RWPE2 (cell line): ENCODE data around the gene CYP4F3.

Experiments
- ATAC-seq: fragments of 200-7000 bp; cut with Tn5 transposase; 3 replicates; pipeline ENCODE4 v1.9.1; 2021; ENCODE audit warnings: low read depth
- DNase-seq: peaks from one replicate; pipeline ENCODE4 v3.0.0-alpha.2; 2020; ENCODE audit warnings: low spot score
- H3K27ac ChIP-seq: fragments of 450-650 bp; 2 replicates; pipeline ENCODE4 v1.5.1; 2017; ENCODE audit warnings: mild to moderate bottlenecking; ENCODE audit not compliant: poor library complexity, severe bottlenecking
- H3K27me3 ChIP-seq: fragments of 250-450 bp; sonication (Bioruptor Pico); 2 replicates; pipeline ENCODE4 v1.5.1; 2021; ENCODE audit warnings: mild to moderate bottlenecking, moderate library complexity; ENCODE audit not compliant: insufficient read depth, poor library complexity, severe bottlenecking
- H3K36me3 ChIP-seq: fragments of 250-450 bp; sonication (Bioruptor Pico); 2 replicates; pipeline ENCODE4 v1.5.1; 2020; ENCODE audit warnings: low read depth, mild to moderate bottlenecking, moderate library complexity
- H3K4me1 ChIP-seq: fragments of 250-450 bp; sonication (Bioruptor Pico); 2 replicates; pipeline ENCODE4 v1.5.1; 2021; ENCODE audit warnings: mild to moderate bottlenecking, moderate library complexity; ENCODE audit not compliant: insufficient read depth, poor library complexity, severe bottlenecking
- H3K4me3 ChIP-seq: fragments of 250-450 bp; sonication (Bioruptor Pico); 2 replicates; pipeline ENCODE4 v1.5.1; 2021; ENCODE audit warnings: mild to moderate bottlenecking, moderate library complexity; ENCODE audit not compliant: severe bottlenecking
- H3K9me3 ChIP-seq: fragments of 250-450 bp; sonication (Bioruptor Pico); 2 replicates; pipeline ENCODE4 v1.5.1; 2021; ENCODE audit warnings: mild to moderate bottlenecking, moderate library complexity; ENCODE audit not compliant: severe bottlenecking
- CTCF ChIP-seq: fragments of 450-650 bp; IDR thresholded peaks from one replicate; pipeline ENCODE4 v1.5.1; 2017; ENCODE audit warnings: mild to moderate bottlenecking, moderate library complexity; ENCODE audit not compliant: poor library complexity, severe bottlenecking

CYP4F3 gene

GRCh38 chr19:15633082-15633835 lies 7.4 kb upstream of the CYP4F3 start:
- H3K9me3 ChIP-seq, result no peaks in the 10 kb centered on the region
- no peak for DNase-seq

GRCh38 chr19:15634105-15634504 lies 6.6 kb upstream of the CYP4F3 start:
- no peak for TF ChIP-seq CTCF

More at GRCh38 chr19:15633082-15633835, 7.4 kb upstream of the CYP4F3 start:
- no peak for TF ChIP-seq CTCF
- no peak for ATAC-seq
- no peaks in the 10 kb centered on the region for H3K27me3 ChIP-seq
- no peak overlapping the region for H3K4me3 ChIP-seq
- H3K4me1 ChIP-seq, result no peaks in the 10 kb centered on the region
- H3K36me3 ChIP-seq, result no peaks in the 10 kb centered on the region
- no peak overlapping the region for H3K27ac ChIP-seq

GRCh38 chr19:15635016-15635805 lies 5.5 kb upstream of the CYP4F3 start:
- TF ChIP-seq CTCF, result no peak
- Histone ChIP-seq H3K27me3 (no peaks in the 10 kb centered on the region), H3K27ac (no peak overlapping the region), H3K4me1 (peaks cover under 1% of the 10 kb centered on the region), H3K9me3 (no peaks in the 10 kb centered on the region), H3K36me3 (no peaks in the 10 kb centered on the region), H3K4me3 (no peak overlapping the region)
- ATAC-seq (no peak), DNase-seq (no peak)

More at GRCh38 chr19:15634105-15634504, 6.6 kb upstream of the CYP4F3 start:
- Histone ChIP-seq H3K4me3 (no peak overlapping the region), H3K27ac (no peak overlapping the region), H3K36me3 (no peaks in the 10 kb centered on the region), H3K27me3 (no peaks in the 10 kb centered on the region), H3K9me3 (no peaks in the 10 kb centered on the region), H3K4me1 (no peaks in the 10 kb centered on the region)
- ATAC-seq (no peak), DNase-seq (no peak)

- no peak overlapping the region for H3K27ac ChIP-seq
- no peaks in the 10 kb centered on the region for H3K9me3 ChIP-seq
- peaks cover 3% of the 10 kb centered on the region for H3K4me1 ChIP-seq
- H3K27me3 ChIP-seq, result no peaks in the 10 kb centered on the region
- no peak for ATAC-seq
- H3K4me3 ChIP-seq, result no peak overlapping the region
- TF ChIP-seq CTCF, result no peak
- no peaks in the 10 kb centered on the region for H3K36me3 ChIP-seq
- no peak for DNase-seq
These were observed 4.7 kb upstream of the CYP4F3 start for GRCh38 chr19:15636026-15636425.

- Histone ChIP-seq H3K27ac (no peak overlapping the region), H3K4me3 (no peak overlapping the region), H3K36me3 (no peaks in the 10 kb centered on the region), H3K4me1 (peaks cover 3% of the 10 kb centered on the region), H3K27me3 (no peaks in the 10 kb centered on the region), H3K9me3 (no peaks in the 10 kb centered on the region)
- no peak for TF ChIP-seq CTCF
- ATAC-seq, result no peak
- DNase-seq, result no peak
These were observed 1.1 kb upstream of the CYP4F3 start for GRCh38 chr19:15639596-15639995.
